Nucleus accumbens (tissue), 56 donors: Measurements from ENCODE around the gene STXBP6.
A peak's percentile ranks its signal among the peaks of the same experiment; 100 is the strongest.

Source experiments
- DNase-seq, 56 donors: peaks; one replicate each; lab custom pipeline; 2025; lab: John Stamatoyannopoulos, UW

Gene STXBP6

GRCh38 chr14:25026476-25027137 is 23.3 kb downstream of the STXBP6 start:
- no peak for DNase-seq

- DNase-seq: no peak
These were observed 30.1 kb downstream of the STXBP6 start for GRCh38 chr14:25019892-25020291.

GRCh38 chr14:25017562-25017961 is 32.4 kb downstream of the STXBP6 start:
- DNase-seq: no peak

GRCh38 chr14:25015761-25016160 is 34.2 kb downstream of the STXBP6 start:
- no peak for DNase-seq

- DNase-seq: no peak
These were observed 35.5 kb downstream of the STXBP6 start for GRCh38 chr14:25014440-25014839.

GRCh38 chr14:25011095-25011494 is 38.9 kb downstream of the STXBP6 start:
- no peak for DNase-seq

GRCh38 chr14:25010471-25010870 is 39.5 kb downstream of the STXBP6 start:
- no peak for DNase-seq

GRCh38 chr14:25009891-25010290 is 40.1 kb downstream of the STXBP6 start:
- DNase-seq: no peak

GRCh38 chr14:25007832-25008231 is 42.1 kb downstream of the STXBP6 start:
- DNase-seq: peak in 13 of 56 donors; percentile 2 to 35 (median 15)

- peak in 6 of 56 donors; percentile 2 to 46 (median 15) for DNase-seq
These were observed 42.8 kb downstream of the STXBP6 start for GRCh38 chr14:25006961-25007795.

GRCh38 chr14:25006031-25006430 is 43.9 kb downstream of the STXBP6 start:
- no peak for DNase-seq

- no peak for DNase-seq
These were observed 45.5 kb downstream of the STXBP6 start for GRCh38 chr14:25004389-25004809.

GRCh38 chr14:25003537-25003936 is 46.4 kb downstream of the STXBP6 start:
- DNase-seq: no peak

- no peak for DNase-seq
These were observed 48.3 kb downstream of the STXBP6 start for GRCh38 chr14:25001601-25002000.

GRCh38 chr14:25001156-25001555 is 48.8 kb downstream of the STXBP6 start:
- DNase-seq: no peak

- no peak for DNase-seq
These were observed 50.8 kb downstream of the STXBP6 start for GRCh38 chr14:24999157-24999556.

- DNase-seq: no peak
These were observed 52.8 kb downstream of the STXBP6 start for GRCh38 chr14:24996930-24997725.

GRCh38 chr14:24995016-24995415 is 54.9 kb downstream of the STXBP6 start:
- DNase-seq: no peak

- no peak for DNase-seq
These were observed 56.3 kb downstream of the STXBP6 start for GRCh38 chr14:24993631-24994030.

- no peak for DNase-seq
These were observed 57.2 kb downstream of the STXBP6 start for GRCh38 chr14:24992624-24993360.
